GM10847 (cell line): ENCODE results near the gene PEX6.

ENCODE experiments used
- POLR2A ChIP-seq: IDR thresholded peaks from 2 replicates; pipeline ENCODE4 v1.6.1; 2011; ENCODE audit not compliant: insufficient read length; ENCODE audit errors: extremely low read depth

Gene PEX6

GRCh38 chr6:42962502-42963178 is 16.3 kb downstream of the PEX6 start:
- no peak for TF ChIP-seq POLR2A

GRCh38 chr6:42962096-42962495 is 16.9 kb downstream of the PEX6 start:
- no peak for TF ChIP-seq POLR2A

DNA sequence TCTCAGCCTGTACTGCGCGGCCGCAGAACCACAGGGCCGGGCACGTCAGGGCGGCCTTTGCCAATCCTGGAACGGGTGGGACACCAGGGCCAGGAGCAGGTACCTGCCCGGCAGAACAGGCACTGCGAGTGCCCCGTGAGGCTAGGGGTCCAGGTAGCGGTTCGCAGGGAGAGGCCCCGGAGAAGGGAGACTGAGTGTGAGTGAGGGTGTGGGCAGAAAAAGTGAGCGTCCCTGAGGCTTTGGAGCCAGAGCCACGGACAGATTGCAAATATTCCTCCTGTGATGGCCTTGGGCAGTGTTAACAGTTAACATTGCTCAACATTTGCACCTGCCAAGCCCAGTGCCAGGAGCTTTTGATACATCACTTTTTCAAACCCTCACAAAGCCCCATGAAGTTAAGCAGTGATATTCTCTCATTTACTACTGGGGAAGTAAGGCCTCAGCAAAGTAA is 17.9 kb downstream of the PEX6 start:
- no peak for TF ChIP-seq POLR2A

DNA sequence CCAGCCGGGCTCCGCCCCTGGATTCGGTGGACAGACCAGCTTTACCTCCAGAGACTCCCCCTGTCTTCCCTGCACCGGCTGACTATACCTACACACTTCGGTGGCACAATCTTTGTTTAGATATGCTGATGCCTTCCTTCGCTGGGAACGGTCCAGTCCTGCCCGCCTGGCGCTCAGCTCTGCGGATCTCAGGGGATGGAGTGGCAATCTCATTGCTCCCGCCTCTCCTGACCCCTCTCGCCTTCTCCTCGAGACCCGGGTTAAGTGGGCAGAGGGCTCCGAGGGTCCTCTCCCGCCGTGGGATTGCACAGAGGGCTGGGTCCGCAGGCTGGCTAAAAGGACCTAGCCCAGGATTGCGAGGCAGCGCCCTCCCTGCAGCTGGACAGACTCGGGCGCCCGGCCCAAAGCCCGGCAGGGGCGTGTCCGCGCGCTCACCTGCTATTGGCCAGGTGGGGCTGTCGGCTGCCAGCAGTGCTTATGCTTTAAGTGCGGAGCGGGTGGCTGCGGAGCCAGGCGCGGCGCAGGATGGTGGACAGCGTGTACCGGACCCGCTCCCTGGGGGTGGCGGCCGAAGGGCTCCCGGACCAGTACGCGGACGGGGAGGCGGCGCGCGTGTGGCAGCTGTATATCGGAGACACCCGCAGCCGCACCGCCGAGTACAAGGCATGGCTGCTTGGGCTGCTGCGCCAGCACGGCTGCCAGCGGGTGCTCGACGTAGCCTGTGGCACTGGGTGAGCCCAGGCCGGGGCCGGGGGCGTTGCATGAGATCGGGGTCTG is 18.6 kb downstream of the PEX6 start, which contains the start of gene GNMT:
TSS of gene GNMT (plus strand) at position 512 of the 777 bp plus-strand sequence. CDS start at position 526, 14 bp downstream.
- no peak for TF ChIP-seq POLR2A

DNA sequence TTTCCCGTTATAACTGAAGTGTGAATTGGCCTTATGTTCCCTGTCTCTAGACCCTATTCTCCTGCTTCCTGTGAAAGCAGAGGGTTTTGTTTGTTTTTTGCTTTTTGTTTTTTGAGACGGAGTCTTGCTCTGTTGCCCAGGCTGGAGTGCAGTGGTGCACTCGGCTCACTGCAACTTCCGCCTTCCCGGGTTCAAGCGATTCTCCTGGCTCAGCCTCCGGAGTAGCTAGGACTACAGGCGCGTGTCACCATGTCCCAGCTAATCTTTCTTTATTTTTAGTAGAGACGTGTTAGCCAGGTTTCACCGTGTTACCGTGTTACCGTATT is 19.1 kb downstream of the PEX6 start:
- no peak for TF ChIP-seq POLR2A

- TF ChIP-seq POLR2A: no peak
Measured at GRCh38 chr6:42958125-42958524, 20.9 kb downstream of the PEX6 start.

DNA sequence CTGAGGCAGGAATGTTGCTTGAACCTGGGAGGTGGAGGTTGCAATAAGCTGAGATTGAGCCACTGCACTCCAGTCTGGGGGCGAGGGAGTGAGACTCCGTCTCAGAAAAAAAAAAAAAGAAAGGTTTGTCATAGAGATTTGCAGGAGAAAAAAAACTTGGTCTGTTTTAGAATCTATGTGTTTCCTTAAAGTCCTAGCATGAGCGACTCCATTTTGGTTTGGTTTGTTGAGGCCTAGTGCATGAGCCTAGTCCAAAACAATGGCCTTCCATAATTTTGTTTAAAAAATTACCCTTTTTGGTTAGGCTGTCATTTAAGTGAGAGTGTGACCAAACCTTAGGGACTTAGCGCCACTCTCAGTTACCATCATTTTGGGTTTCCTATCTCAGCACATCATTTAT is 26.6 kb downstream of the PEX6 start:
- TF ChIP-seq POLR2A: no peak

DNA sequence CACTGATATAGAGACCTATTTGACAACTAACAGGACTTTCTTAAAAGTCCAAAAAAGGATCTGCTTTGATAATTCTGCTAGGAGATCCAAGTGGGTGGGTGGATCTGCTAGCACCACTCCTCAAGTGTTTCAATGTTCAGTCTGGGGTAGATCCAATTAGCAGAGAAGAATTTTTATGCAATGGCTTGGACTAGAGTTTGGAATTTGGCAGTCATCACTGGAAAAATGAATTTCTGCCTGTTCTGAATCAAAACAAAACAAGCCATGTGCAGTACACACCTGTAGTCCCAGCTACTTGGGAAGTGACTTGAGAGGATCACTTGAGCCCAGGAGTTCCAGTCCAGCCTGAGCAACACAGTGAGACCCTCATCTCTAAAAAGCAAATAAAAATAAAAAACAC is 31.0 kb downstream of the PEX6 start:
- TF ChIP-seq POLR2A: no peak

DNA sequence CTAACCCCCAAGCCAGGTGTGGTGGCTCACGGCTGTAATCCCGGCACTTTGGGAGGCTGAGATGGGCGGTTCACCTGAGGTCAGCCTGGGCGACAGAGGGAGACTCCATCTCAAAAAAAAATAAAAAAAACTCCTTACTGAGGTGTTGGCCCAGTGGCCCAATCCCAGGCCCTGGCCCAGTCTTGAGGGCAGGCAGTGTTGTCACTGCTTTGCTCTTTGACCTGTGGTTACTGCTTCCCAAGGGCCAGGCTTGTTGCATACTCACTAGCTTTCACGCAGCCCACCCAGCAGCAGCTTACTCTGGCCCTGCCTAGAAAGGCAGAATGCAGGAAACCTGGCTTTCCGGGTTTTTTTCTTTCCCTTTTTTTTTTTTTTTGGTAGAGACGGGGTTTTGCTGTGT is 36.5 kb downstream of the PEX6 start:
- no peak for TF ChIP-seq POLR2A

DNA sequence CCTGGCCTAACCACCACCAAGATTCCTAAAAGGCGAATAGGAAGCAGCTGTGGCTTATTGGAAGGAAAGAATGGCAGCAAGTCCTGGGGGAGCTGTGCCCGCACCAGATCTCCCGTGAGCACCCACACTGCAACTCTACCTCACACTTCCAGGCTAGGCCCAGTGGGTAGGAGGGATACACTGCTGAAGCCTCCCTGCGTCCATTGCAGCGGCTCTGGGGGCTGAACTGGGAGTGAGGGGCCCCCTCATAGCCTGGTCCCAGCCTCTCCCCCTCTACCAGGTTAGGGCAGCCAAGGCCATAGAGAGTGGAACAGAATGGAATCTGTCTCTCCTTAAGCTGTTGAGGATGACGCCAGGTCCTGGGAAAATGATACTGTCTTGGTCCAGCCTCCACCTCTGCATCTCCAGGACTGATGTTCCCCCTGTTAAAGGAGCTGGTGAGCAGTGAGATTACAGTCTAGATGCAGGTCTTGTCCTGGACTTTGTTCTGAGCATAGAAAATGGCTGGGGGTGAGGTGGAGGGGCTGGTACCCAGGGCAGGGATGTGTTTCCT is 38.4 kb downstream of the PEX6 start:
- no peak for TF ChIP-seq POLR2A

DNA sequence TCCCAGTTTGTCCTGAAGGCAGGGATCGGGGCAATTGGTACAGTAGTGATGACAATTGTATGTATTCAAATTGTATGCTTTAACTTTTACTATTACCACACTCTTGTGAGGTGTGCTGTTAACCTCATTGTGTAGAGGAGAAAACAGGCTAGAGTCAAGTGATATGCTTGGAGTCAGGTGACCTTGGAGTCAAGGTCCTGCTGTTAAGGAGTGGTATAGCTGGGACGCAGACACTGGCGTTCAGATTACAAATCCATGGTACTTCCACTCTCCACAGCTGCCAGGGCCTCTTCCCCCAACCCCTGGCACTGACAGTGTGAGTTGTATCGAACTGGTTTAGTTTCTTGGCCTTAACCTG is 39.2 kb downstream of the PEX6 start:
- no peak for TF ChIP-seq POLR2A

DNA sequence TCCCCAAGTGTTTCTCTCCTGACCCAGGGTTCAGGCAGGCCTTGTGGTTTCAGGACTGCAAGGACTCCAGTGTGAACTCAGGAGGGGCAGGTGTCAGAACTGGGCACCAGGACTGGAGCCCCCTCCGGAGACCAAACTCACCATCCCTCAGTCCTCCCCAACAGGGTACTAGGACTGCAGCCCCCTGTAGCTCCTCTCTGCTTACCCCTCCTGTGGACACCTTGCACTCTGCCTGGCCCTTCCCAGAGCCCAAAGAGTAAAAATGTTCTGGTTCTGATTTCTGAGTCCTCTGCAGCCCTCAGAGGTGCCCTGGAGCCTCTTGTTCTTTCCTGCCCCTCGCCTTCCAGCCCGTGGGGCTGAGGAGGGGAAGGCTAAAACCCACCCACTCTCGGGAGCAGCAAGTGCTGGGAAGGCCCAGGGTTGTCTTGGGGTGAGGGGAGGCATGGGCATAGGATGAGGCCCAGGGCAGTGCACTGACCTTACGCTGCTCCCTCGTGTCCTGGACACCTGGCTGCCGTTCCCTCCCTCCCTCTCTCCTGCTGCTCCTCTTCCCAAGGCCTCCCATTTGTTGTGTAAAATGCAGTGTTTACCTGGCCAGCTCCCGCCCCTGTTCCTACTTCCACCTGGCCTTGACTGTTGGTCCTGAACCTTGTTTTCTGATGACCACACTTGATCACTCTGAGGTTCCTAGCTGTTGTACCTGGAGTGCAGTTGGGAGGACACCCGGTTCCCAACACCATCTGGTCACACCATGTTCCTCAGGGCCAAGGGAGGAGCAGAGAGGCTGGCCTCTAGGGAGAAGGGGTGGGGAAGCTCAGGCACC is 39.8 kb downstream of the PEX6 start:
- TF ChIP-seq POLR2A: no peak

GRCh38 chr6:42938428-42938796 is 40.6 kb downstream of the PEX6 start:
- no peak for TF ChIP-seq POLR2A

- TF ChIP-seq POLR2A: no peak
Measured at GRCh38 chr6:42937548-42938427, 41.2 kb downstream of the PEX6 start.

DNA sequence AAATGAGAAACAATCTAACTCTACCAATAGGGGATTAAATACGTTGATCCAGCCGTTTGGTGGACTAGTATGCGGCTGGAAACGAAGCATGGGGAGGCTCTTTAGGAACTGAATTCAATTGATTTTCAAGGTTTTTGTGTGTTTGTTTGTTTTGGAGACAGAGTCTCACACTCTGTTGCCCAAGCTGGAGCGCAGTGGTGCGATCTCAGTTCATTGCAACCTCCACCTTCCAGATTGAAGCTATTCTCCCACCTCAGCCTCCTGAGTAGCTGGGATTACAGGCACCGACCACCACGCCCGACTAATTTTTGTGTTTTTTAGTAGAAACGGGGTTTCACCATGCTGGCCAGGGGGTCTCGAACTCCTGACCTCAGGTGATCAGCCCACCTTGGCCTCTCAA is 42.6 kb downstream of the PEX6 start:
- TF ChIP-seq POLR2A: no peak
